Stimulated activated CD8-positive, alpha-beta memory T cell treated with anti-CD3 and anti-CD28 coated beads, Interleukin-15, amount 100 ng/mL, for 1 hour (primary cell): ENCODE measurements around the gene TLR9.
A peak's percentile ranks its signal among the peaks of the same experiment; 100 is the strongest.

Source experiments
- DNase-seq: peaks from one replicate; pipeline ENCODE4 v3.0.0-alpha.2; 2020; ENCODE audit warnings: low read depth

TLR9 gene

GRCh38 chr3:52246728-52247408, 21.4 kb upstream of the TLR9 start:
- no peak for DNase-seq

- DNase-seq = no peak
Measured at GRCh38 chr3:52246264-52246620, 20.8 kb upstream of the TLR9 start.

GRCh38 chr3:52245322-52246263, 20.1 kb upstream of the TLR9 start, which contains the start of gene PPM1M:
TSS of gene PPM1M (plus strand) at chr3:52245759. CDS start at chr3:52245825, 66 bp downstream.
- DNase-seq = no peak

- no peak for DNase-seq
Measured at GRCh38 chr3:52243791-52244628, 18.6 kb upstream of the TLR9 start.

- no peak for DNase-seq
Measured at GRCh38 chr3:52242039-52242438, 16.6 kb upstream of the TLR9 start.

- DNase-seq = no peak
Measured at GRCh38 chr3:52240886-52241370, 15.5 kb upstream of the TLR9 start.

GRCh38 chr3:52240059-52240885, 14.8 kb upstream of the TLR9 start:
- no peak for DNase-seq

- DNase-seq = peak; percentile 59
Measured at GRCh38 chr3:52238761-52239701, 13.6 kb upstream of the TLR9 start, which contains the start of gene TWF2. TSS of gene TWF2 (minus strand) at chr3:52239158. CDS start at chr3:52239016, 142 bp downstream.

- DNase-seq = no peak
Measured at GRCh38 chr3:52238193-52238760, 12.8 kb upstream of the TLR9 start.

- no peak for DNase-seq
Measured at GRCh38 chr3:52237657-52238172, 12.3 kb upstream of the TLR9 start.

- DNase-seq = no peak
Measured at GRCh38 chr3:52237006-52237656, 11.7 kb upstream of the TLR9 start.

GRCh38 chr3:52236424-52236886, 11.0 kb upstream of the TLR9 start:
- no peak for DNase-seq

- DNase-seq = no peak
Measured at GRCh38 chr3:52234516-52235447, 9.3 kb upstream of the TLR9 start.

GRCh38 chr3:52233968-52234367, 8.5 kb upstream of the TLR9 start:
- no peak for DNase-seq

- no peak for DNase-seq
Measured at GRCh38 chr3:52233108-52233591, 7.7 kb upstream of the TLR9 start.

- DNase-seq = no peak
Measured at GRCh38 chr3:52232279-52233107, 7.0 kb upstream of the TLR9 start.
